WI38 (cell line): ENCODE data around the gene IGFBP5.
A peak's percentile ranks its signal among the peaks of the same experiment; 100 is the strongest.

Experiments used
- H3K4me3 ChIP-seq: 2 replicates; pipeline ENCODE4 v1.5.1; 2011; ENCODE audit warnings: low read depth, mild to moderate bottlenecking, control low read depth, low read length
- TF ChIP-seq, protein P1 (sequence below): IDR thresholded peaks from 2 replicates; pipeline ENCODE4 v1.5.1; 2012; ENCODE audit warnings: low read depth, mild to moderate bottlenecking, control low read depth, low read length

Gene IGFBP5

DNA sequence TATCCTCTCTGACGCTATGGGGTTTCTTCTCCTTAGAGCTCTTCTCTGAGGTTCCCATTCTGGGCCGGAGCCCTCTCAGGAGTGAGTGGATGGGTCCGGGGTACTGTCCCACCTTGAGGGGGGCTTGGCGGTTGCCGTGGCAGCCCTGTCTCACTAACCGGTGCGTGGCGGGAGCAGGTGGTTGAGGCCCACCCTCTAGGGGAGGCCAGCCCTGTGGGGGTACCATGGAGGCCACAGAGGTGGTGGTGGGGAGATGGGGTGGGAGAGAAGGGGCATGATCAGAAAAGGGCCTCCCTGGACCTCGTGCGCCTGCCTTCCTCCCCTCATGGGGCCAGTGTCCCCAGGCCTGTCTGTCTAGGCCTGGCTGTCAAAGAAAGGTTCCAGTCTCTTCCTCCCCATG, 22.3 kb downstream of the IGFBP5 start:
- no peak overlapping the region for H3K4me3 ChIP-seq
- TF ChIP-seq, protein P1, sequence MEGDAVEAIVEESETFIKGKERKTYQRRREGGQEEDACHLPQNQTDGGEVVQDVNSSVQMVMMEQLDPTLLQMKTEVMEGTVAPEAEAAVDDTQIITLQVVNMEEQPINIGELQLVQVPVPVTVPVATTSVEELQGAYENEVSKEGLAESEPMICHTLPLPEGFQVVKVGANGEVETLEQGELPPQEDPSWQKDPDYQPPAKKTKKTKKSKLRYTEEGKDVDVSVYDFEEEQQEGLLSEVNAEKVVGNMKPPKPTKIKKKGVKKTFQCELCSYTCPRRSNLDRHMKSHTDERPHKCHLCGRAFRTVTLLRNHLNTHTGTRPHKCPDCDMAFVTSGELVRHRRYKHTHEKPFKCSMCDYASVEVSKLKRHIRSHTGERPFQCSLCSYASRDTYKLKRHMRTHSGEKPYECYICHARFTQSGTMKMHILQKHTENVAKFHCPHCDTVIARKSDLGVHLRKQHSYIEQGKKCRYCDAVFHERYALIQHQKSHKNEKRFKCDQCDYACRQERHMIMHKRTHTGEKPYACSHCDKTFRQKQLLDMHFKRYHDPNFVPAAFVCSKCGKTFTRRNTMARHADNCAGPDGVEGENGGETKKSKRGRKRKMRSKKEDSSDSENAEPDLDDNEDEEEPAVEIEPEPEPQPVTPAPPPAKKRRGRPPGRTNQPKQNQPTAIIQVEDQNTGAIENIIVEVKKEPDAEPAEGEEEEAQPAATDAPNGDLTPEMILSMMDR = no peak

DNA sequence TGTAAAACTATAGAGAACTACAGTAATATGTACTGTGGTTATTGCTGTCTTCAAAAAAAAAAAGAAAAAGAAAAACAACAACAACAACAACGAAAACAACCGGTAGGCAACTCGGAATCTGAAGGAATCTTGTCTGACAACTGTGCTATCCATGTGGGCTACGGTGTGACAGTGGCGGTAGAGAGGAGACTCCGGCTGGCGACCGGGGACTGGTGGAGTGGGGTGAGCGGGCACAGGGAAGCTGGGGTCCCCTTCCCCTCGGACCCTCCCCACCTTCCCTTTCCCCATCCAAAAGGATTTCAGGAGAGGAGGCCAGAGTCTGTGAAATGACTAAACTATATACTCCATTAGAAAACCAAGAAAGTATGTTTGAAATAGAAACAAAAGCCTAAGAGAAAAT, 22.9 kb downstream of the IGFBP5 start:
- TF ChIP-seq, protein P1 = no peak
- no peak overlapping the region for H3K4me3 ChIP-seq

DNA sequence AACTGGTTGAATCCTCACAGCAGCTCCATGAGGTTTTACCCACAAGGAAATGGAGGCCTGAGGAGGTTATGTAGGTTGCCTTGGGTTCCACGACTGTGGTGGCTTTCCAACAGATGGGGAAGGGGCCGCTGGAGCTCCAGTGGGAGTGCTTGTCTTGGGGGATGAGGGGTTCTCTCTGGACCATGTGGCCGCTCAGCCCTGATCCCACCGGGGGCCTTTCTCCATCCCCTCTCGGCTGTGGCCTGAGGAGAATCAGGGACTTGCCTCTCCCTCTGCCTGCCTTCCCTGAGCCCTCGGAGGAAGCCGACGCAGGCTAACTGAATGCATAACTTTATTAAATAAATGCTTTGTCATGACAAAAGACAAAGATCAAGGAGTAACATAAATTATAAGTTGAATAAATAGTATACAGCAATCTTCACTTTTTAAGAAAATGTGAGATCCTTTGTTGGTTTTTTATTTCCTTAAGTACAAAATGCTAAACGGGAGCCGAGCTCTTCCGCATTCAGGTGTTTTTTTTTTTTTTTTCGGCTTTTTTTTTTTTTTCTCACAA, 23.5 kb downstream of the IGFBP5 start:
- TF ChIP-seq, protein P1 = no peak
- no peak overlapping the region for H3K4me3 ChIP-seq

DNA sequence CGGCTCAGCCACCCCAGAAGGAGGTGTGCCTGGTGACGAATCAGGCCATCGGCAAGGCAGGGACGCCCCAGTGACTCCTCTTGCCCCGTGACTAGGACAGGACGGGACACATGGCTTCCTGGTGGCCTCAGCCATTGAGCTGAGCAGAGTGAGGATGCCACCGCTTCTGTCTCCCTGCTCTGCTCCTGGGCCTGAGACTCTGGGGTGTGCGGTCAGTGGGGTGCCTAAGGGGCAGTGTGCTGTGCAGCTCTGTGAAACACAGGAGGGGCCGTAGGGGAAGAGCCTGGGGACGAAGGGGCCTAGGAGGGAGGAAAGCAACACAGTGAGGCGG, 24.3 kb downstream of the IGFBP5 start:
- TF ChIP-seq, protein P1 = no peak
- H3K4me3 ChIP-seq = no peak overlapping the region

DNA sequence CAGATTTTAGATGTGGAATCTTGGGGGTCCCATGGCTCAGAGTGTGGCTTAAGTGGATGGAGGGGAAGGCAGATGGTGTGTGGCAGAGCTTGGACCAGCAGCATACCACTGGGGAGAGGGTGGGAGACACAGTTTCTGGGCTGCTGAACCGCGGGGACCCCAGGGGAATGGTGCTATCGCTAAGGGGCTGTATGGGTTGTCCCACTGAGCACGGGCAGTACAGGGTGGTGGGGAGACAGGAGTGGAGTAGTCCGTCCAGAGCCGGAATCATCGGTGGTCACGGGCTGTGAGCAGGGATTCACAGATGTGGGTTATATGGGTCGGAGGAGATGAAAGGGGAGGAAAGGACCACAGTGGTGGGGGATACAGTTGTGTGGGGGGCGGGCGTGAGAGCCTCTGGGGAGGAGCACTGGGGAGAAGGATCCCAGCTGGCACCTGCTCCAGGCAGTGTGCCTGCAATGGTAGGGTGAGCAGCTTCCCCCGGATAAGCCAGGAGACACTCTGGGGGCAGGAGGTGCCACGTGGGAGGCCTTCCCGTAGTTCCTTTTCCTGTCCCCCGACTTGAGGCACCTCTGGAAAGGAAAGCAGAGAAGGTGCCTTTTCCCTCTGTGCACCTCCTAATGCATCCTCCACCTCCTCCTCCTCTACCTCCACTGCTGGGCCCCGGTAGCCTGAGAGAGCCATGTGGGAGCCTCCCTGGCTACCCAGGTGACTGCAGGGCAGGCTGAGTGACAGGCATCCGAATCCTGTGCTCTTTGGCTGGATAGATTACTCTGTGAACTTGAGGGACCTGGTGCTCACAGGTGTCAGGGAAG, 24.9 kb downstream of the IGFBP5 start:
- H3K4me3 ChIP-seq = no peak overlapping the region
- TF ChIP-seq, protein P1 = no peak

DNA sequence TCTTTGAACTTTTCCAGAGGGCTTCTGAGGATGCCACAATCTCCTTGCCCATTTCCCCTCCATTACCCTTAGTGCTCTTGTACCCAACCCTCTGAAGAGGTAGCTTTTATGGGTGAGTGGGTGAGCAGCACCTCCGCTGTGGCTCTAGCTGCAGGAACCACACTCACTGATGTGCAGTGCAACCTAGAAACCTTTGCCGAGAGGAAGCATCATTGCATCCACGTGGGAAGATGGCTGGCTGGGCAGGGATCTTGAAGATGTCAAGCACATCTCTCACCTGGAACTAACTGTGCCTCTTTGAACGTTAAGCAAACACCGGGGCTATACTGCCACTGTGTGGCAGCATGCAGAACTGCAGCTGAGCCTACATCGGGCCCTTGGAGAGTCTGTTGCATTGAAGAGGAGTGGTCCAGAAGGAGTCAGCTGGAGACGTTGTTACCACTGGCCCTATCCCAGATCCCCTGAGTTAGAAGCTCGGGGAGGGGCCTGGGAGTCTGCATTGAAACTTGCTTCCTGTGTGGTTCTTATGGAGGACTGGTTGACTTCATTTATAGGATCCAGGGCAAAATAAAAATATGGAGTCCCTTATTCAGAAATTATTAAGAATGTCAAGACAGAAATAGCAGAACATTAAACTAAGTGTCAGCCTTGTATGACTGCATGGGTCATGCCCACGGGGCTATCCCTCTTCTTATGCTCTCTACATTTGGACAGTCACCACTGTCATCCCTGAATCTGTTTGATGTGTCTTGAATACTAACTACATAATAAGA, 28.7 kb downstream of the IGFBP5 start:
- TF ChIP-seq, protein P1 = peak; percentile 99
- no peak overlapping the region for H3K4me3 ChIP-seq

DNA sequence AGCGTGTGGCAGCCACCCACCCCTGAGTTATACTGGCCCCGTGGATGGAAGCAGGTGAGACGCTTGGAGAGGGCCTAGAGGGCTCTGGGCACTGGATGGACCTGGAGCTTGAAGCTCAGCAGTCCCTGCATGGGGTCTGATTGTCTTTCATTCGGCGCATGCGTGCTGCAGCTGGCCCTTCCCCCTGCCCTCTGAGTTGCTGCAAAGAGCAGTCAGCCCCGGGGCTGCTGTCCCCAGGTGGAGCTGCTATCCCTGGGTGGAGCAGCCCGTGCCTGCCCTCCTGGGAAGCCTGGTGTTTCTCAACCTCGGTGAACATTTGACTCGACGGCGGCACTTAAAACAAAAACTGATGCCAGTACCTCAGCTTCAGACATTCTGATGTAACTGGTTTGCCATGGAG, 29.6 kb downstream of the IGFBP5 start:
- no peak overlapping the region for H3K4me3 ChIP-seq
- TF ChIP-seq, protein P1 = no peak
